Body of pancreas (tissue), 4 donors: ENCODE measurements around the gene ARPC5.

Experiments
- POLR2A ChIP-seq, 3 donors: fragments of 450-650 bp; IDR thresholded peaks; one replicate each; pipeline ENCODE4 v1.6.1; 2016; ENCODE audit warnings: antibody characterized with exemption in 3 of 3, mild to moderate bottlenecking in 2 of 3
- TF ChIP-seq, protein P1 (sequence below), 7 experiments: fragments of 450-650 bp in 4 of 7; fragments of 200-600 bp in 3 of 7; sonication (generic) in 3 of 7; IDR thresholded peaks; one replicate each; pipeline ENCODE4 v1.5.1; 2016 to 2019; ENCODE audit warnings: antibody characterized with exemption in 7 of 7

DNA sequence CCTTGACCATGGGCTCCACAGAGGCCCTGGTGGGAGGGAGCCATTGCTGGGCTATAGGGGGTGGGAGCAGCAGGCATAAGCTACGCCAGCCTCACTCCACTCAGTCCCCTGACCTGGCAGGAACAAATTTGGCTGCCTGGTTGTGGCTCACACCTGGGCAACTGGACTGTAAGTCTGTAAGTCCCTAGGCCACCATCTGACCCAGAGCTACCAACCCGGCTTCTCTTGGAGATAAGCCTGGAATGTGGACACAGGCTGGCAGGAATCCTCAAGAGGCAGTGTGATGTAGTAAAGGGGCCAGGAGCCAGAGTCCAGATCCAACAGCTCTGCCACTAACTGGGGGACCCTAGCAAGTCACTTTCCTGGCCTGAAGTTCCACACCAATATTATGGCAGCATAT, 56.7 kb downstream of the ARPC5 start:
- TF ChIP-seq, protein P1, sequence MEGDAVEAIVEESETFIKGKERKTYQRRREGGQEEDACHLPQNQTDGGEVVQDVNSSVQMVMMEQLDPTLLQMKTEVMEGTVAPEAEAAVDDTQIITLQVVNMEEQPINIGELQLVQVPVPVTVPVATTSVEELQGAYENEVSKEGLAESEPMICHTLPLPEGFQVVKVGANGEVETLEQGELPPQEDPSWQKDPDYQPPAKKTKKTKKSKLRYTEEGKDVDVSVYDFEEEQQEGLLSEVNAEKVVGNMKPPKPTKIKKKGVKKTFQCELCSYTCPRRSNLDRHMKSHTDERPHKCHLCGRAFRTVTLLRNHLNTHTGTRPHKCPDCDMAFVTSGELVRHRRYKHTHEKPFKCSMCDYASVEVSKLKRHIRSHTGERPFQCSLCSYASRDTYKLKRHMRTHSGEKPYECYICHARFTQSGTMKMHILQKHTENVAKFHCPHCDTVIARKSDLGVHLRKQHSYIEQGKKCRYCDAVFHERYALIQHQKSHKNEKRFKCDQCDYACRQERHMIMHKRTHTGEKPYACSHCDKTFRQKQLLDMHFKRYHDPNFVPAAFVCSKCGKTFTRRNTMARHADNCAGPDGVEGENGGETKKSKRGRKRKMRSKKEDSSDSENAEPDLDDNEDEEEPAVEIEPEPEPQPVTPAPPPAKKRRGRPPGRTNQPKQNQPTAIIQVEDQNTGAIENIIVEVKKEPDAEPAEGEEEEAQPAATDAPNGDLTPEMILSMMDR (IDR thresholded peaks at IDR 0.05): no peak
- no peak for TF ChIP-seq POLR2A (IDR thresholded peaks at IDR 0.05)
